Brain microvascular endothelial cell (primary cell): ENCODE data around the gene PPM1M.

Source experiments
- DNase-seq: peaks from one replicate; pipeline ENCODE4 v3.0.0-alpha.2; 2020
- H3K27ac ChIP-seq: fragments of 250-450 bp; sonication (Bioruptor Pico); 2 replicates; pipeline ENCODE4 v1.5.1; 2020; ENCODE audit warnings: mild to moderate bottlenecking, moderate library complexity
- H3K27me3 ChIP-seq: fragments of 250-450 bp; sonication (Bioruptor Pico); replicated peaks from 2 replicates; pipeline ENCODE4 v1.5.1; 2020; ENCODE audit warnings: mild to moderate bottlenecking
- H3K36me3 ChIP-seq: fragments of 250-450 bp; sonication (Bioruptor Pico); replicated peaks from 2 replicates; pipeline ENCODE4 v1.5.1; 2020; ENCODE audit warnings: mild to moderate bottlenecking
- H3K4me3 ChIP-seq: 2 replicates; pipeline ENCODE4 v1.5.1; 2011; ENCODE audit warnings: low read depth, mild to moderate bottlenecking, control low read depth, low read length, moderate library complexity
- in situ Hi-C: cut with HindIII; loops from 2 replicates; pipeline ENCODE4 v1.10.0; 2017; ENCODE audit warnings: low sequenced_read_pairs, low pct_ligation_motif_present
- TF ChIP-seq, protein P1 (sequence below): IDR thresholded peaks from 2 replicates; pipeline ENCODE4 v1.5.1; 2011; ENCODE audit warnings: low read depth, mild to moderate bottlenecking, moderate library complexity, low read length, control low read depth, inconsistent platforms; ENCODE audit errors: missing control alignments

The PPM1M gene

DNA sequence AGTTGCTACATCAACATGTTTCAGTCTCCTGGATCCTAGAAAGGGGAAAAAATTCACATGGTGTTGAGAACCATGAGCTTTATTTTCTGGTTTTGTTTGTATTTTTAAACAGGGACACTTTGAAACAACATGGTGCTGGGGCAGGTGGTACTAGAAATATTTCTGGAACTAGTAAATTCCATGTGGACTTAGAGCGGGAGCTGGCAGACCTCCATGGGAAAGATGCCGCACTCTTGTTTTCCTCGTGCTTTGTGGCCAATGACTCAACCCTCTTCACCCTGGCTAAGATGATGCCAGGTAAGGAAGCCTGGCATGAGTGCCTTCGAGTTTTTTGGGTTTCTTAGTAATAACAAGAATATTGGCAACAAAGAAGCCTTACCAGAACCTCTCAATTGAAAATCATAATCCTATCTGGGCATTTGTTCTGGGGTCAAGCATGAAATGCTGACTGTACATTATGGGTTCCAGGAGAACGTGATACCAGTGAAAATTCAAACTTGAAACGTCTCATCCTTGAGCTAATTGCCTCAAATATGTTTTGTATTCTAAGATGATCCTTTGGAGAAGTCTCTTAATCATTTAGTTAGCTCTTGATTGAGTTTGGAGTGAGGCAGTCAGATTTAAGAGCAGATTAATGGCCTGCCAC lies 39.7 kb upstream of the PPM1M start:
- H3K4me3 ChIP-seq: no peak overlapping the region
- H3K27me3 ChIP-seq: no peaks in the 10 kb centered on the region
- in situ Hi-C loops: no loop called here
- H3K27ac ChIP-seq: no peak overlapping the region
- DNase-seq: no peak
- TF ChIP-seq, protein P1, sequence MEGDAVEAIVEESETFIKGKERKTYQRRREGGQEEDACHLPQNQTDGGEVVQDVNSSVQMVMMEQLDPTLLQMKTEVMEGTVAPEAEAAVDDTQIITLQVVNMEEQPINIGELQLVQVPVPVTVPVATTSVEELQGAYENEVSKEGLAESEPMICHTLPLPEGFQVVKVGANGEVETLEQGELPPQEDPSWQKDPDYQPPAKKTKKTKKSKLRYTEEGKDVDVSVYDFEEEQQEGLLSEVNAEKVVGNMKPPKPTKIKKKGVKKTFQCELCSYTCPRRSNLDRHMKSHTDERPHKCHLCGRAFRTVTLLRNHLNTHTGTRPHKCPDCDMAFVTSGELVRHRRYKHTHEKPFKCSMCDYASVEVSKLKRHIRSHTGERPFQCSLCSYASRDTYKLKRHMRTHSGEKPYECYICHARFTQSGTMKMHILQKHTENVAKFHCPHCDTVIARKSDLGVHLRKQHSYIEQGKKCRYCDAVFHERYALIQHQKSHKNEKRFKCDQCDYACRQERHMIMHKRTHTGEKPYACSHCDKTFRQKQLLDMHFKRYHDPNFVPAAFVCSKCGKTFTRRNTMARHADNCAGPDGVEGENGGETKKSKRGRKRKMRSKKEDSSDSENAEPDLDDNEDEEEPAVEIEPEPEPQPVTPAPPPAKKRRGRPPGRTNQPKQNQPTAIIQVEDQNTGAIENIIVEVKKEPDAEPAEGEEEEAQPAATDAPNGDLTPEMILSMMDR: no peak
- H3K36me3 ChIP-seq: peaks cover 83% of the 10 kb centered on the region

DNA sequence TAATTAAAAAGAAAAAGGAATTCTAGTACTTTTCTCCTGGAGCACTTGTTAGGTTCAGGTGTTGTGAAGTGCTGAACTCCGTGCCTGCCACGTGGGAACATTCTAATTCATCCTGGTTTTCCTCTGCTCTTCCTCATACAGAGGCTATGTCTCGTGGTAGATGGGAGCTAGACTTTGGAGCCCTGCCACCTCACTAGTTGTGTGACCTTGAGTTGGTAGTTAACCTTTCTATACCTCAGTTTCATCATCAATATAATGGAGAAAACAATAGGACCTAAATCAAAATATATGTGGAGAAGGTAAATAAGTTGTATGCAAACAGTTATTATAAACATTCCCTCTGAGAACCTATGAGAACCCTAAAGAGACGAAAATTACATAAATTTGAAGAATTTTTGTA lies 37.0 kb upstream of the PPM1M start:
- in situ Hi-C loops: no loop called here
- no peaks in the 10 kb centered on the region for H3K27me3 ChIP-seq
- no peak for DNase-seq
- no peak overlapping the region for H3K4me3 ChIP-seq
- no peak overlapping the region for H3K27ac ChIP-seq
- TF ChIP-seq, protein P1: no peak
- H3K36me3 ChIP-seq: peaks cover 88% of the 10 kb centered on the region

DNA sequence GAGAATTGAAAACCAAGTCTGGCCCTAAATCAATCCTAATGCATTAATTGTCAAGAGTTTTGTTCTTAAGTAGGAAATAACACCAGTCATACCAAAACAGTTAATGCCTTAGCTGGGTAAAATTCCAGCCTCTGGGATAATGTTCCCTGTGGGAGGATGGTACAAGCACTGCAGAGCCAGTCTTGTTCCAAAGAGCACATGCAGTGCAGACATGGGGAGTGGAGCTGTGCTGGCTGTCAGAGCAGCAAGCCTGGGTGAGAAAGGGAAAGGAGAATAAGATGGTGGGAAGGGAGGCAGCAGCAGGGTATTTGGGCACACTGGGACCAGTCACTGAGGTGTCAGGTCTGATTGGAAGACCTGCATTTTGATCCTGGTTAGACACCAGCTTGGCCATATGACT lies 35.5 kb upstream of the PPM1M start:
- no peak overlapping the region for H3K4me3 ChIP-seq
- TF ChIP-seq, protein P1: no peak
- in situ Hi-C loops: no loop called here
- no peak overlapping the region for H3K27ac ChIP-seq
- no peak for DNase-seq
- peaks cover 87% of the 10 kb centered on the region for H3K36me3 ChIP-seq
- H3K27me3 ChIP-seq: no peaks in the 10 kb centered on the region

DNA sequence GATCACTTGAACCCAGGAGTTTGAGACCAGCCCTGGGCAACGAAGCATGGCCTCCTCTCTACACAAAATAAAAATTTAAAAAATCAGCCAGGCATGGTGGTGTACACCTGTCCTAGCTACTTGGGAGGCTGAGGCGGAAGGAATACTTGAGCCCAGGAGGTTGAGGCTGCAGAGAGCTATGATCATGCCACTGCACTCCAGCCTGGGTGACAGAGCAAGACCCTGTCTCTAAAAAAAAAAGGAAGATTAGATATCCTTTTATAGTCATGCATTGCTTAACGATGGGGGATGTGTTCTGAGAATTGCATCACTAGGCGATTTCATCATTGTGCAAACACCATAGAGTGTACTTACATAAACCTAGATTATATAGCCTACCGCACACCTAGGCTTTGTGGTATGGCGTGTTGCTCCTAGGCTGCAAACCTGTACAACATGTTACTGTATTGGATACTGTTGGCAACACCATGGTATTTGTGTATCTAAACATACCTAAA lies 35.0 kb upstream of the PPM1M start:
- peaks cover 85% of the 10 kb centered on the region for H3K36me3 ChIP-seq
- in situ Hi-C loops: no loop called here
- TF ChIP-seq, protein P1: no peak

DNA sequence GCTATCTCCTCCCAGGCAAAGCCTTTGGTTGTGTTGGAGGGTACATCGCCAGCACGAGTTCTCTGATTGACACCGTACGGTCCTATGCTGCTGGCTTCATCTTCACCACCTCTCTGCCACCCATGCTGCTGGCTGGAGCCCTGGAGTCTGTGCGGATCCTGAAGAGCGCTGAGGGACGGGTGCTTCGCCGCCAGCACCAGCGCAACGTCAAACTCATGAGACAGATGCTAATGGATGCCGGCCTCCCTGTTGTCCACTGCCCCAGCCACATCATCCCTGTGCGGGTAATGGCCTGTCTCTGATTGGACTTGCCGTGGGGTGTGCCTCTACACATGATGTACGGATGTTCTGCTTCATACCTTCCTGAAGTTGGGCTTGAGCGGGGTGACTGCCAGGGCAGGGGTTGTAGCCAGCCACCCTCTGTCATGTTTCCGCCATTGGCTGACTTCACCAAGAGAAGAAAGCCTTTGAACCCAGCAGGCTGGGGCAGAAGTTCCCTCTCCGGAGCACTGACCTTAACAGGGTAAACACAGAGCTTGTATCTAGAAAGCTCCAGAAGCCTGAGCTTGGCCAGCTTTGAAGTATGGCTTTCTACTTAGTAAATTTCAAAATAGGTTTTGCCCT lies 34.2 kb upstream of the PPM1M start:
- H3K27ac ChIP-seq: no peak overlapping the region
- in situ Hi-C loops: no loop called here

More for the DNA sequence above, 35.0 kb upstream of the PPM1M start:
- H3K27me3 ChIP-seq: no peaks in the 10 kb centered on the region
- H3K27ac ChIP-seq: no peak overlapping the region
- no peak for DNase-seq
- H3K4me3 ChIP-seq: no peak overlapping the region

More for the DNA sequence above, 34.2 kb upstream of the PPM1M start:
- Histone ChIP-seq H3K4me3 (no peak overlapping the region), H3K36me3 (peaks cover 77% of the 10 kb centered on the region), H3K27me3 (no peaks in the 10 kb centered on the region)
- DNase-seq: no peak
- TF ChIP-seq, protein P1: no peak
